Caco-2 (cell line): ENCODE data around the gene SMYD3. TPM values are rescaled to one million over a fixed set of nuclear protein-coding genes. Genes with fewer than 3 reads are reported as not detected.

Source experiments
- BruUV-seq: library from RNA; stranded (reverse); fragments of 400-500 nt; replicated peaks from 2 replicates; lab custom pipeline; 2021; lab: Mats Ljungman, UMichigan
- CTCF ChIA-PET: fragments of 300-600 bp; sonication (Branson Sonifier 250); formaldehyde crosslinking; loops from one replicate; lab custom pipeline; 2022; ENCODE audit warnings: antibody characterized with exemption; lab: Charles Lee
- POLR2A ChIA-PET: fragments of 300-600 bp; sonication (Branson Sonifier 250); formaldehyde crosslinking; loops from one replicate; lab custom pipeline; 2022; ENCODE audit warnings: antibody characterized with exemption; lab: Charles Lee
- DNase-seq, 2 experiments: peaks; one replicate each; pipeline versions ENCODE4 v3.0.0 to v3.0.0-alpha.2; 2020 to 2022
- H3K27me3 ChIP-seq: replicated peaks from 2 replicates; pipeline ENCODE4 v1.6.0; 2011; ENCODE audit warnings: low read length; ENCODE audit not compliant: control insufficient read depth, insufficient read depth
- H3K36me3 ChIP-seq: 2 replicates; pipeline ENCODE4 v1.5.1; 2011; ENCODE audit warnings: low read length; ENCODE audit not compliant: control insufficient read depth, insufficient read depth
- H3K4me1 ChIP-seq: fragments of 250-450 bp; sonication (Bioruptor Pico); 2 replicates; pipeline ENCODE4 v1.5.1; 2020; ENCODE audit warnings: mild to moderate bottlenecking
- H3K4me3 ChIP-seq: 2 replicates; pipeline ENCODE4 v1.5.1; 2011; ENCODE audit warnings: low read depth, mild to moderate bottlenecking, control low read depth, low read length
- H3K9me3 ChIP-seq: fragments of 250-450 bp; sonication (Bioruptor Pico); 2 replicates; pipeline ENCODE4 v1.5.1; 2020; ENCODE audit warnings: mild to moderate bottlenecking, moderate library complexity
- H3K27ac Mint-ChIP-seq: one replicate; pipeline ENCODE4 v1.8.0; 2022; ENCODE audit warnings: mixed read lengths; ENCODE audit not compliant: unreplicated experiment
- H3K27me3 Mint-ChIP-seq: one replicate; pipeline ENCODE4 v1.8.0; 2022; ENCODE audit warnings: mixed read lengths; ENCODE audit not compliant: insufficient read depth, unreplicated experiment
- H3K36me3 Mint-ChIP-seq: one replicate; pipeline ENCODE4 v1.8.0; 2022; ENCODE audit warnings: mild to moderate bottlenecking, mixed read lengths; ENCODE audit not compliant: insufficient read depth, unreplicated experiment
- H3K4me1 Mint-ChIP-seq: one replicate; pipeline ENCODE4 v1.8.0; 2022; ENCODE audit warnings: low read depth, mixed read lengths; ENCODE audit not compliant: unreplicated experiment
- H3K4me3 Mint-ChIP-seq: one replicate; pipeline ENCODE4 v1.8.0; 2022; ENCODE audit warnings: mild to moderate bottlenecking, moderate library complexity, mixed read lengths; ENCODE audit not compliant: unreplicated experiment
- H3K9me3 Mint-ChIP-seq: one replicate; pipeline ENCODE4 v1.8.0; 2022; ENCODE audit warnings: mixed read lengths; ENCODE audit not compliant: unreplicated experiment
- intact Hi-C: fragments of 100-400 bp; cut with micrococcal nuclease; formaldehyde crosslinking; loops from one replicate; pipeline ENCODE4 v1.10.0; 2022; ENCODE audit not compliant: unreplicated experiment
- total RNA-seq: library from RNA; stranded (reverse); gene quantifications from 2 replicates; pipeline ENCODE4 v1.2.3, GENCODE V29; 2022
- TF ChIP-seq, protein P1 (sequence below), 2 experiments: fragments of 200-600 bp in 1 of 2; IDR thresholded peaks; 1 replicate in 1 of 2; 2 replicates in 1 of 2; pipeline versions ENCODE4 v1.5.1 to v1.8.0; 2011 to 2022; ENCODE audit warnings: antibody characterized with exemption in 1 of 2, control low read depth in 1 of 2, inconsistent platforms in 1 of 2, low read depth in 1 of 2, low read length in 1 of 2, mild to moderate bottlenecking in 1 of 2, moderate library complexity in 1 of 2; ENCODE audit not compliant: insufficient read depth in 1 of 2, severe bottlenecking in 1 of 2, unreplicated experiment in 1 of 2

The SMYD3 gene
- total RNA-seq, 1 experiment from 2014 or later: 33.0 TPM

DNA sequence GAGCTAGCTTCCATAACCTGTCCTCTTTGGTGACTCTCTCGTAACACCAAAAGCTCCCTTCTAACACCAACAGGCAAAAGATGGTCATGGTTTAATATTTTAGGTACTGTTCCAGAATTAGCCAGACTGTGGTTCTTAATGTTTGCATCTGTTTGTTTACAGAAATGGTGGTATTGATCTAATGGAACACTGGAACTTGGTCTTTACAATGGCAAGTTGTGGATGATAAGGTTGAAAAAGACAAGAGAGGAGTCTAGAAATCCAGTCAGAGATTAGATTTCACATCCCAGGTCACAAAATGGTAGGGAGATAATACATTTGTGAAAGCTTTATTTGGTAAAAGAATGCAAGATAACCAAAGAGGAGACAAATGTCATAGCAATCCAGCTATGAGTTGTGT is 293.1 kb downstream of the SMYD3 start:
- CTCF ChIA-PET: no interaction called here
- Mint-ChIP-seq H3K36me3 (no peaks in the 10 kb centered on the region), H3K27ac (no peak overlapping the region), H3K9me3 (no peaks in the 10 kb centered on the region), H3K4me3 (no peak overlapping the region), H3K27me3 (no peaks in the 10 kb centered on the region), H3K4me1 (no peaks in the 10 kb centered on the region)
- no peak for DNase-seq
- H3K4me1 ChIP-seq: peaks cover 6% of the 10 kb centered on the region
- POLR2A ChIA-PET: no interaction called here
- H3K9me3 ChIP-seq: no peaks in the 10 kb centered on the region
- H3K27me3 ChIP-seq: no peaks in the 10 kb centered on the region
- H3K4me3 ChIP-seq: no peak overlapping the region
- BruUV-seq: no TSS peak
- intact Hi-C loops: no loop called here
- TF ChIP-seq, protein P1, sequence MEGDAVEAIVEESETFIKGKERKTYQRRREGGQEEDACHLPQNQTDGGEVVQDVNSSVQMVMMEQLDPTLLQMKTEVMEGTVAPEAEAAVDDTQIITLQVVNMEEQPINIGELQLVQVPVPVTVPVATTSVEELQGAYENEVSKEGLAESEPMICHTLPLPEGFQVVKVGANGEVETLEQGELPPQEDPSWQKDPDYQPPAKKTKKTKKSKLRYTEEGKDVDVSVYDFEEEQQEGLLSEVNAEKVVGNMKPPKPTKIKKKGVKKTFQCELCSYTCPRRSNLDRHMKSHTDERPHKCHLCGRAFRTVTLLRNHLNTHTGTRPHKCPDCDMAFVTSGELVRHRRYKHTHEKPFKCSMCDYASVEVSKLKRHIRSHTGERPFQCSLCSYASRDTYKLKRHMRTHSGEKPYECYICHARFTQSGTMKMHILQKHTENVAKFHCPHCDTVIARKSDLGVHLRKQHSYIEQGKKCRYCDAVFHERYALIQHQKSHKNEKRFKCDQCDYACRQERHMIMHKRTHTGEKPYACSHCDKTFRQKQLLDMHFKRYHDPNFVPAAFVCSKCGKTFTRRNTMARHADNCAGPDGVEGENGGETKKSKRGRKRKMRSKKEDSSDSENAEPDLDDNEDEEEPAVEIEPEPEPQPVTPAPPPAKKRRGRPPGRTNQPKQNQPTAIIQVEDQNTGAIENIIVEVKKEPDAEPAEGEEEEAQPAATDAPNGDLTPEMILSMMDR (IDR thresholded peaks at IDR 0.05; ENCODE audit: insufficient read depth in 1 of 2, low read depth in 1 of 2, low read length in 1 of 2, severe bottlenecking in 1 of 2, unreplicated experiment in 1 of 2): no peak
- no peaks in the 10 kb centered on the region for H3K36me3 ChIP-seq

DNA sequence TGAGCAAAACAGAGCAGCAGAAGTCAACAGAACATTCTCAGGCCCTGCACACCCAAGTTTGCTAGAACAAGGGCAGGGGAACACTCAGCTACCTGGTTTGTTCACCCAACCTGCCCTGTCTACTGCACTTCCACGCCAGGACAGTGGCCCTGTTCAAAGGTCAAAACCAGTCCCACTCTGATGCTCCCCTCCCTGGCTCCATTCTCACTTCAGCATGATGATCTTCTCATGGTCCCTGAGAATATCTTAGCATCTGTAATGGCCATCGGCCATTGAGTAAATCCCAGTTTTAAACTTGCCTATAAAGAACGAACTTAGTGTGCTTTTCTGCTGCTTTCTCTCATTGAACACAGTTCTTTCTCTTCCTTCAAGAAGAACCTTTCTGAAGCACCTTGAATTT is 293.6 kb downstream of the SMYD3 start:
- H3K36me3 Mint-ChIP-seq: no peaks in the 10 kb centered on the region
- no peak overlapping the region for H3K4me3 Mint-ChIP-seq
- no peaks in the 10 kb centered on the region for H3K9me3 Mint-ChIP-seq
- no peaks in the 10 kb centered on the region for H3K4me1 Mint-ChIP-seq
- CTCF ChIA-PET: no interaction called here
- H3K4me3 ChIP-seq: no peak overlapping the region
- DNase-seq: no peak
- H3K27ac Mint-ChIP-seq: no peak overlapping the region
- BruUV-seq: no TSS peak
- POLR2A ChIA-PET: no interaction called here
- peaks cover 6% of the 10 kb centered on the region for H3K4me1 ChIP-seq
- H3K9me3 ChIP-seq: no peaks in the 10 kb centered on the region
- H3K36me3 ChIP-seq: no peaks in the 10 kb centered on the region
- intact Hi-C loops: no loop called here
- no peaks in the 10 kb centered on the region for H3K27me3 ChIP-seq
- TF ChIP-seq, protein P1 (IDR thresholded peaks at IDR 0.05; ENCODE audit: insufficient read depth in 1 of 2, low read depth in 1 of 2, low read length in 1 of 2, severe bottlenecking in 1 of 2, unreplicated experiment in 1 of 2): no peak
- H3K27me3 Mint-ChIP-seq: no peaks in the 10 kb centered on the region

DNA sequence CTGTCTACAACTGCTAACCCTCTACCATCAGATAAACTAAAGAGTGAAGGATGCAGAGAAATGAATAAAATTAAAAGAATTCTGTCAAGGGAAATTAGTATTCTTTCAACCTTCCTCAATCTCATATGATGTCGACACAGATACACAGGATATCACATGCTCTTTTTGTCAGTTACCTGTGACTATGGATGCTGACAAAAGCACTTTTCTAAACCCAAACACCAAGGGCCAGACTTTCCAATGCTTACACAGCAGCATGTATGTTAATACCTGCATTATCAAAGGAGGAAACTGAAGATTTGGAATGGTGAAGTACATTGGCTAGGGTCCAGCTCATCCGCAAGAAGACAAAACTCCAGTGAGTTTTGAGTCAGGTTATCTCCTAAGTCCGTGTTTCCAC is 294.0 kb downstream of the SMYD3 start:
- CTCF ChIA-PET: no interaction called here
- intact Hi-C loops: no loop called here
- no peaks in the 10 kb centered on the region for H3K9me3 Mint-ChIP-seq
- no peaks in the 10 kb centered on the region for H3K27me3 ChIP-seq
- H3K36me3 ChIP-seq: no peaks in the 10 kb centered on the region
- DNase-seq: no peak
- no peaks in the 10 kb centered on the region for H3K27me3 Mint-ChIP-seq
- POLR2A ChIA-PET: no interaction called here
- H3K36me3 Mint-ChIP-seq: no peaks in the 10 kb centered on the region
- H3K4me1 ChIP-seq: peaks cover 6% of the 10 kb centered on the region
- TF ChIP-seq, protein P1 (IDR thresholded peaks at IDR 0.05; ENCODE audit: insufficient read depth in 1 of 2, low read depth in 1 of 2, low read length in 1 of 2, severe bottlenecking in 1 of 2, unreplicated experiment in 1 of 2): no peak
- BruUV-seq: no TSS peak
- H3K4me3 ChIP-seq: no peak overlapping the region
- H3K4me1 Mint-ChIP-seq: no peaks in the 10 kb centered on the region
- no peak overlapping the region for H3K27ac Mint-ChIP-seq
- no peak overlapping the region for H3K4me3 Mint-ChIP-seq
- H3K9me3 ChIP-seq: no peaks in the 10 kb centered on the region
